ENCODE measurements around the gene MAFB.
A peak's percentile ranks its signal among the peaks of the same experiment; 100 is the strongest.

DNA sequence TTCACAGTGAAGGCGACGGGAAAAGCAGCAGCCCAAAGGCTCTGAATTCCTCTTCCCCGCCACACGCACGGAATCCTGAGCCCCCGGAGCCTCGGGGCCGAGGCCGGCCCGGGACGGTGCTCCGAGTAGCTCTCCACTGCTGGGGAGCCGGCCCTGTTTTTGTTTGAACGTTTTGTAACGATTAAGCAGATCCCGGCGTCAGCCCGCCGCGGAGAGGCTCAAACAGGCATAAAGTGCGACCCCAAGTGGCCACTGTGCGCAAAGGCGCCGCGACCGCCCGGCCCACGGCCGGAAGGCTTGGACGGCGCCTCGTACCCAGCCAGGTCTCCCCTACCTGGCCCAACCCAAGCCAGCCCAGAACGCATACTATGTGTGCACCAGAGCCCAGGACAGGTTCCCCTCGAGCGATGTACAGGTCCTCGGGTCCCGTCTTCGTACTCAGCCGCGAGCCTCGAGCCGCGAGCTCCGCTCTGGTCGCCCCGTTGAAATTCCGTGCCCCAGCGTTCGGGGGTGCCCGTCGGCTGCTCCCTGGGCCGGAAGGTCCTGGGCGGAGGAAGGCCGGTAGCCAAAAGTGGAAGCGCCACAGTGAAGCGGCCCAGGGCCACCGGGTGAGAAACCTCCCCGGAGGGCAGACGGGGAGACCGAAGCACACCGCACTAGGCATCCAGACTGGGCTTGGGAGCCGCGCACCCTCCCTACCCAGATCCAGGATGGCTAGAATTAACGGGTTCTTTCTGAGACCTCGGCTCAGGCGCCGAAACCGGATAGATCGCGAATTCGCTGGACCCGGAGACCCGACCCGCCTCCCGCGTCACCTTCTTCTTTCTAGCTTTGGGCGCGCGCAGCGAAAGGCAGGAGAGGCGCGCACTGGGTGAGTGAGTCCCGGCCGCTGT lies 1.2 kb upstream of the MAFB start:
- TF ChIP-seq, protein P1, sequence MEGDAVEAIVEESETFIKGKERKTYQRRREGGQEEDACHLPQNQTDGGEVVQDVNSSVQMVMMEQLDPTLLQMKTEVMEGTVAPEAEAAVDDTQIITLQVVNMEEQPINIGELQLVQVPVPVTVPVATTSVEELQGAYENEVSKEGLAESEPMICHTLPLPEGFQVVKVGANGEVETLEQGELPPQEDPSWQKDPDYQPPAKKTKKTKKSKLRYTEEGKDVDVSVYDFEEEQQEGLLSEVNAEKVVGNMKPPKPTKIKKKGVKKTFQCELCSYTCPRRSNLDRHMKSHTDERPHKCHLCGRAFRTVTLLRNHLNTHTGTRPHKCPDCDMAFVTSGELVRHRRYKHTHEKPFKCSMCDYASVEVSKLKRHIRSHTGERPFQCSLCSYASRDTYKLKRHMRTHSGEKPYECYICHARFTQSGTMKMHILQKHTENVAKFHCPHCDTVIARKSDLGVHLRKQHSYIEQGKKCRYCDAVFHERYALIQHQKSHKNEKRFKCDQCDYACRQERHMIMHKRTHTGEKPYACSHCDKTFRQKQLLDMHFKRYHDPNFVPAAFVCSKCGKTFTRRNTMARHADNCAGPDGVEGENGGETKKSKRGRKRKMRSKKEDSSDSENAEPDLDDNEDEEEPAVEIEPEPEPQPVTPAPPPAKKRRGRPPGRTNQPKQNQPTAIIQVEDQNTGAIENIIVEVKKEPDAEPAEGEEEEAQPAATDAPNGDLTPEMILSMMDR (conservative IDR thresholded peaks at IDR 0.05; ENCODE audit: low read length) = peak; percentile 89
- TF ChIP-seq EZH2phosphoT487 (IDR thresholded peaks at IDR 0.05; ENCODE audit: borderline replicate concordance, low read depth, low read length) = no peak
